ENCODE measurements around the gene PTK7. TPM values are rescaled to one million over a fixed set of nuclear protein-coding genes. Genes with fewer than 3 reads are reported as not detected.
A peak's percentile ranks its signal among the peaks of the same experiment; 100 is the strongest.

Gene PTK7
- total and polyA plus RNA-seq, 2 of the 8 experiments (the other 6 are each of a cell fraction or from before 2014, with no cell fraction given), result 110 to 138 TPM

DNA sequence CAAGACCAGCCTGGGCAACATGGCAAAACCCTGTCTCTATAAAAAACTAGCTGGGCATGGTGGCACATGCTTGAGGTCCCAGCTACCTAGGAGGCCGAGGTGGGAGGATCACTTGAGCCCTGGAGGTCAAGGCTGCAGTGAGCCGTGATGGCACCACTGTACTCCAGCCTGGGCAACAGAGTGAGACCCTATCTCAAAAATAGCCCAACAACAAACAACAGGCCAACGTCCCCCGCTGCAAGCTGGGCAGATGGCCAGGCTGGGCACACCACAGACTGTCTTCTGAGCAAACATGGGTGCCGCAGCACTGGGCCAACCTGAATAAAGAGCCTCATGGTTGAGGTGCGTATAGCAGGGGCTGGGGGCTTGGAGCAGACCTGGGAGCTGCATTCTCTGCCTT lies 48.4 kb downstream of the PTK7 start:
- no peak overlapping the region for H3K4me2 ChIP-seq (ENCODE audit: insufficient read depth in 1 of 2, low read depth in 2 of 2, low read length in 2 of 2)
- H2BK120ac ChIP-seq (replicated peaks; ENCODE audit: low read depth, low read length), result no peak overlapping the region
- peaks cover 0 to 72% of the 10 kb centered on the region in 2 experiments; a peak in 3 of 4 replicates for H3K79me2 ChIP-seq (ENCODE audit: control insufficient read depth in 1 of 2, insufficient read depth in 2 of 2, low read length in 2 of 2)
- no peak overlapping the region for H4K5ac ChIP-seq (ENCODE audit: insufficient read length, low read depth, low read length)
- ChIA-PET CTCF (ENCODE audit: partially characterized antibody) (interaction anchor here (0.9 to 3.4 kb wide), 7 partner anchors 11 to 53 kb away, joined by 3 to 29 read pairs (median 11); partner anchors contain the start of gene PTK7), POLR2A (ENCODE audit: partially characterized antibody) (interaction anchor here (0.7 to 2.0 kb wide), 10 partner anchors 9 to 146 kb away, joined by 3 to 5 read pairs (median 3); partner anchors contain the start of gene PEX6)
- no peak overlapping the region for H3K27ac ChIP-seq (ENCODE audit: low read depth, low read length)
- H3K18ac ChIP-seq (ENCODE audit: extremely low read depth, low read length), result no peak overlapping the region
- no peak overlapping the region for H3K4me3 ChIP-seq (ENCODE audit: extremely low read depth in 1 of 4, insufficient read depth in 2 of 4, low read depth in 3 of 4, low read length in 4 of 4)
- H3K56ac ChIP-seq (replicated peaks; ENCODE audit: insufficient read length, low read depth, low read length), result no peak overlapping the region
- H2AK5ac ChIP-seq (ENCODE audit: low read depth, low read length), result peak overlapping the region; percentile 60; the same call in 1 of the 2 replicates
- no peak overlapping the region for H2BK5ac ChIP-seq (ENCODE audit: low read depth, low read length)
- H3K23ac ChIP-seq (ENCODE audit: insufficient read length), result no peak overlapping the region
- H4K8ac ChIP-seq (ENCODE audit: extremely low read depth, insufficient read depth, low read length), result peak overlapping the region; percentile 71
- H3K4me1 ChIP-seq (replicated peaks in 1 of 4; ENCODE audit: control insufficient read depth in 3 of 4, insufficient read depth in 4 of 4, low read length in 3 of 4), result peaks cover 5 to 24% (median 13%) of the 10 kb centered on the region in 4 experiments
- no peaks in the 10 kb centered on the region for H3K27me3 ChIP-seq (replicated peaks in 1 of 4; ENCODE audit: control insufficient read depth in 3 of 4, extremely low read depth in 1 of 4, insufficient read depth in 3 of 4, low read length in 3 of 4)
- H4K20me1 ChIP-seq (replicated peaks in 1 of 2; ENCODE audit: control insufficient read depth in 1 of 2, insufficient read depth in 2 of 2, low read length in 2 of 2), result peaks cover 8 to 15% of the 10 kb centered on the region in 2 experiments
- H4K91ac ChIP-seq (replicated peaks; ENCODE audit: insufficient read length, low read length), result no peak overlapping the region
- no peaks in the 10 kb centered on the region for H3K36me3 ChIP-seq (ENCODE audit: control insufficient read depth in 2 of 4, insufficient read depth in 4 of 4, low read length in 3 of 4)
- TF ChIP-seq ZNF274 (IDR thresholded peaks at IDR 0.05; ENCODE audit: borderline replicate concordance, extremely low read depth, low read length) (no peak), RBBP5 (IDR thresholded peaks at IDR 0.05; ENCODE audit: borderline replicate concordance, low read depth, low read length) (no peak), SP2 (IDR thresholded peaks at IDR 0.05; ENCODE audit: low read length) (no peak), ASH2L (IDR thresholded peaks at IDR 0.05; ENCODE audit: low read length) (no peak)
- no peak overlapping the region for H2BK15ac ChIP-seq (ENCODE audit: low read length)
- FAIRE-seq (no peak), DNase-seq (ENCODE audit: low read depth in 1 of 2, low spot score in 2 of 2) (no peak)
- no peaks in the 10 kb centered on the region for H3K9me3 ChIP-seq (ENCODE audit: insufficient read depth in 2 of 2, low read depth in 1 of 2, low read length in 1 of 2)
- H3K14ac ChIP-seq (ENCODE audit: insufficient read length), result no peak overlapping the region
- H3K4ac ChIP-seq (replicated peaks; ENCODE audit: insufficient read length, low read depth, low read length), result no peak overlapping the region
- H2BK20ac ChIP-seq (ENCODE audit: low read length), result no peak overlapping the region
- H2AFZ ChIP-seq (ENCODE audit: low read length), result no peak overlapping the region
- H2BK12ac ChIP-seq (ENCODE audit: low read depth, low read length), result no peak overlapping the region
- no peak overlapping the region for H3K9ac ChIP-seq (replicated peaks in 1 of 4; ENCODE audit: extremely low read depth in 1 of 4, low read depth in 3 of 4, low read length in 3 of 4)
- no peaks in the 10 kb centered on the region for H3K23me2 ChIP-seq (ENCODE audit: low read depth, low read length)
- WGBS, 2 experiments (ENCODE audit: extremely low coverage in 1 of 2, insufficient coverage in 1 of 2, insufficient read length in 1 of 2, insufficient replicate concordance in 2 of 2, low coverage in 1 of 2, low lambda C conversion rate in 2 of 2, missing lambda C conversion rate in 1 of 2), result 95% methylated on average over 6 of the region's 6 CpGs; no CpG with 5 or more reads in 1 of the 2 experiments
- H3K79me1 ChIP-seq (ENCODE audit: low read depth, low read length), result peaks cover 23% of the 10 kb centered on the region
